ENCODE data around the gene CERT1.
"Not testable (repeated sequence)": the region's sequence is repeated elsewhere in the genome, so short reads cannot be mapped to it uniquely, and the experiment has no call there.

CERT1 gene

GRCh38 chr5:75335486-75335885, 175.9 kb downstream of the CERT1 start:
- DNase-seq (ENCODE audit: low read depth): no peak
- H3K4me3 ChIP-seq (ENCODE audit: low read length): no peak overlapping the region
- TF ChIP-seq CTCF (conservative IDR thresholded peaks at IDR 0.05; ENCODE audit: low read depth, low read length): no peak

GRCh38 chr5:75334413-75334812, 177.0 kb downstream of the CERT1 start:
- H3K4me3 ChIP-seq (ENCODE audit: low read length); DNase-seq (ENCODE audit: low read depth): not testable (repeated sequence)

GRCh38 chr5:75333759-75334158, 177.7 kb downstream of the CERT1 start:
- DNase-seq (ENCODE audit: low read depth); H3K4me3 ChIP-seq (ENCODE audit: low read length): not testable (repeated sequence)

- TF ChIP-seq CTCF (conservative IDR thresholded peaks at IDR 0.05; ENCODE audit: low read depth, low read length): no peak
- DNase-seq (ENCODE audit: low read depth): no peak
- no peak overlapping the region for H3K4me3 ChIP-seq (ENCODE audit: low read length)
These were observed 180.0 kb downstream of the CERT1 start for GRCh38 chr5:75331095-75332090.

GRCh38 chr5:75330404-75330803, 181.0 kb downstream of the CERT1 start:
- no peak overlapping the region for H3K4me3 ChIP-seq (ENCODE audit: low read length)
- no peak for TF ChIP-seq CTCF (conservative IDR thresholded peaks at IDR 0.05; ENCODE audit: low read depth, low read length)
- DNase-seq (ENCODE audit: low read depth): no peak
